ENCODE data around the gene ARHGAP10. TPM values are rescaled to one million over a fixed set of nuclear protein-coding genes. Genes with fewer than 3 reads are reported as not detected.

ARHGAP10 gene
- total RNA-seq, 1 experiment from 2014 or later: 9.0 TPM

DNA sequence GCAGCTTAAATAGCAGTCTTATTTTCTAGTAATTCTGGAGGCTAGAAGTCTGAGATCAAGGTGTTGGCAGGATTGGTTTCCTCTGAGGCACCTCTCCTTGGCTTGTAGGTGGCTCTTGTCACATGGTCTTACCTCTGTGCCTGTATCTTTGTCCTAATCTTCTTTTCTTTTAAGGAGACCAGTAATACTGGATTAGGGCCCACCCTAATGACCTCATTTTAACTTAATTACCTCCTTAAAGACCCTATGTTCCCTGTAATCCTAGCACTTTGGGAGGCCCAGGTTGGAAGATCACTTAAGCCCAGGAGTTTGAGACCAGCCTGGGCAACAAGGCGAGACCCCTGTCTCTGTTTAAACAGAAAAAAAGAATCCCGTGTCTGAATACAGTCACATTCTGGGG, 38.9 kb downstream of the ARHGAP10 start:
- Histone ChIP-seq H2AFZ (ENCODE audit: low read length) (no peak overlapping the region), H4K20me1 (ENCODE audit: low read length) (no peaks in the 10 kb centered on the region), H3F3A (ENCODE audit: low read length, unreplicated experiment) (no peaks in the 10 kb centered on the region), H3K79me2 (ENCODE audit: low read length) (peaks cover 13% of the 10 kb centered on the region; the same call in 1 of the 2 replicates), H3K4me2 (ENCODE audit: low read length) (no peak overlapping the region), H3K9ac (ENCODE audit: low read length) (no peak overlapping the region), H3K9me2 (replicated peaks; ENCODE audit: low read length) (no peaks in the 10 kb centered on the region), H3K9me3 (ENCODE audit: low read length) (no peaks in the 10 kb centered on the region), H3K27me3 (ENCODE audit: low read length) (no peaks in the 10 kb centered on the region), H3K27ac (ENCODE audit: low read length) (no peak overlapping the region), H3K36me3 (ENCODE audit: low read depth, low read length) (no peaks in the 10 kb centered on the region), H3K4me3 (ENCODE audit: low read length) (no peak overlapping the region), H3K4me1 (ENCODE audit: insufficient read depth, low read length) (peaks cover 42% of the 10 kb centered on the region)
- POLR2A ChIA-PET (ENCODE audit: unreplicated experiment): no interaction called here
- TF ChIP-seq, protein P1, sequence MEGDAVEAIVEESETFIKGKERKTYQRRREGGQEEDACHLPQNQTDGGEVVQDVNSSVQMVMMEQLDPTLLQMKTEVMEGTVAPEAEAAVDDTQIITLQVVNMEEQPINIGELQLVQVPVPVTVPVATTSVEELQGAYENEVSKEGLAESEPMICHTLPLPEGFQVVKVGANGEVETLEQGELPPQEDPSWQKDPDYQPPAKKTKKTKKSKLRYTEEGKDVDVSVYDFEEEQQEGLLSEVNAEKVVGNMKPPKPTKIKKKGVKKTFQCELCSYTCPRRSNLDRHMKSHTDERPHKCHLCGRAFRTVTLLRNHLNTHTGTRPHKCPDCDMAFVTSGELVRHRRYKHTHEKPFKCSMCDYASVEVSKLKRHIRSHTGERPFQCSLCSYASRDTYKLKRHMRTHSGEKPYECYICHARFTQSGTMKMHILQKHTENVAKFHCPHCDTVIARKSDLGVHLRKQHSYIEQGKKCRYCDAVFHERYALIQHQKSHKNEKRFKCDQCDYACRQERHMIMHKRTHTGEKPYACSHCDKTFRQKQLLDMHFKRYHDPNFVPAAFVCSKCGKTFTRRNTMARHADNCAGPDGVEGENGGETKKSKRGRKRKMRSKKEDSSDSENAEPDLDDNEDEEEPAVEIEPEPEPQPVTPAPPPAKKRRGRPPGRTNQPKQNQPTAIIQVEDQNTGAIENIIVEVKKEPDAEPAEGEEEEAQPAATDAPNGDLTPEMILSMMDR (conservative IDR thresholded peaks at IDR 0.05; ENCODE audit: low read depth, low read length): no peak
- TF ChIP-seq EZH2 (IDR thresholded peaks at IDR 0.05; ENCODE audit: low read length, unreplicated experiment) (no peak), EZH2phosphoT487 (IDR thresholded peaks at IDR 0.05; ENCODE audit: borderline replicate concordance, low read length) (no peak)
- DNase-seq (no peak), ATAC-seq (no peak)
- CTCF ChIA-PET: no interaction called here
- no TSS peak for BruUV-seq (replicated peaks)
- intact Hi-C loops (cut with micrococcal nuclease): loop anchor here (5.0 kb wide), 1 partner anchor 96 kb away; no protein-coding TSS in a partner anchor

DNA sequence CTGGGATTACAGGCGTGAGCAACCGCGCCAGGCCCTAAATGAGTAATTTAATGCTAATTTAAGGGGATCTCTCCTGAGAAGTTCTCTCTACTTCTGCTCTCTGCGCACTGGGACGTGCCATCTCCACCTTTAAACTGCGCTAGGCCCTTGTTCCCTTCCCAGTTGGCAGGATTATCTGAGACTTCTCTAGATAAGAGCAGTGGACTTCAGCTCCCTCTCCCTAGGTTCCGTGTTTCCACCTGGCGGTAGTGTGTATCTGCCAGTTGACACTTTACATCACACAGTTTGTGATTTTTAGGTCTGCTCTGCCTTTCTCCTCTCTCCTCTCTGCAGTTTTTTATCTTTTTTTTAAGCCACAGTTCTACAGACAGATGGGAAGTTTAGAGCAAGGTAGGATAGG, 40.2 kb downstream of the ARHGAP10 start:
- Histone ChIP-seq H3K4me2 (ENCODE audit: low read length) (peak overlapping the region; percentile 35; the same call in 1 of the 2 replicates), H3K9ac (ENCODE audit: low read length) (peak overlapping the region; percentile 28; the same call in 1 of the 2 replicates), H2AFZ (ENCODE audit: low read length) (no peak overlapping the region), H3K36me3 (ENCODE audit: low read depth, low read length) (no peaks in the 10 kb centered on the region), H3K27ac (ENCODE audit: low read length) (peak overlapping the region; percentile 62), H3K27me3 (ENCODE audit: low read length) (no peaks in the 10 kb centered on the region), H3K9me3 (ENCODE audit: low read length) (no peaks in the 10 kb centered on the region), H3K79me2 (ENCODE audit: low read length) (peaks cover 19% of the 10 kb centered on the region; the same call in 1 of the 2 replicates), H4K20me1 (ENCODE audit: low read length) (no peaks in the 10 kb centered on the region), H3K9me2 (replicated peaks; ENCODE audit: low read length) (no peaks in the 10 kb centered on the region), H3K4me1 (ENCODE audit: insufficient read depth, low read length) (peaks cover 43% of the 10 kb centered on the region), H3F3A (ENCODE audit: low read length, unreplicated experiment) (no peaks in the 10 kb centered on the region), H3K4me3 (ENCODE audit: low read length) (no peak overlapping the region)
- ATAC-seq: no peak
- no peak for DNase-seq
- no TSS peak for BruUV-seq (replicated peaks)
- ChIA-PET CTCF (no interaction called here), POLR2A (ENCODE audit: unreplicated experiment) (interaction anchor here (0.7 kb wide), 1 partner anchor 18 kb away, joined by 3 read pairs; no protein-coding TSS in a partner anchor)
- TF ChIP-seq, protein P1 (conservative IDR thresholded peaks at IDR 0.05; ENCODE audit: low read depth, low read length): no peak
- TF ChIP-seq EZH2 (IDR thresholded peaks at IDR 0.05; ENCODE audit: low read length, unreplicated experiment): no peak
- TF ChIP-seq EZH2phosphoT487 (IDR thresholded peaks at IDR 0.05; ENCODE audit: borderline replicate concordance, low read length): no peak
- intact Hi-C loops (cut with micrococcal nuclease): loop anchor here (5.0 kb wide), 1 partner anchor 95 kb away; no protein-coding TSS in a partner anchor

DNA sequence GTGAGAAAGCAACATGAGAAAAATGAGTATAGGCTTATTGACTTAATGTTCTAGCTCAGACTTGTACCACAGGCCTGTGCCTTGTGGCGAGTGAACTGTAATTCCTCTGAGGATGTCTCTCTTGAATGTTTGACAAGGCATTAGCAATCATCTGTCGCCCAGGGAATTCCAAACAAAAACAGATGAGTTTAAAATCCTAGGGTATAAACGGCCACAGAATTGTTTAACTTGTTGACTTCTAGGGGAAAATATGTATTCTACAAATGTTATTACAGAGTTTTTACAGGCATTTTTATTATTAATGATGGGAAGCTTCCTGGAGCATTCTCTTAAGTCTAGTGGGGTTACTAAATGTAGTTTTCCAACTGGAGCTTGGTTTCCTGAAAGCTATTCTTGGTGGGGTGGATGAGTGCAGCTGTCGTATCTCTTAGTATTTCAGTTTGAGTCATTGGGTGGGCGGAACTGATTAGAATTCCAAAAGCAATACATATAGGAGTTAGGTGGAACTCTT, 40.6 kb downstream of the ARHGAP10 start:
- ATAC-seq (peak; percentile 48), DNase-seq (peak; percentile 54)
- Histone ChIP-seq H3K4me1 (ENCODE audit: insufficient read depth, low read length) (peaks cover 47% of the 10 kb centered on the region), H2AFZ (ENCODE audit: low read length) (no peak overlapping the region), H3K4me3 (ENCODE audit: low read length) (no peak overlapping the region), H3K9me3 (ENCODE audit: low read length) (no peaks in the 10 kb centered on the region), H3F3A (ENCODE audit: low read length, unreplicated experiment) (no peaks in the 10 kb centered on the region), H4K20me1 (ENCODE audit: low read length) (no peaks in the 10 kb centered on the region), H3K9ac (ENCODE audit: low read length) (peak overlapping the region; percentile 28; the same call in 1 of the 2 replicates), H3K36me3 (ENCODE audit: low read depth, low read length) (no peaks in the 10 kb centered on the region), H3K79me2 (ENCODE audit: low read length) (peaks cover 16% of the 10 kb centered on the region; the same call in 1 of the 2 replicates), H3K4me2 (ENCODE audit: low read length) (peak overlapping the region; percentile 35; the same call in 1 of the 2 replicates), H3K27me3 (ENCODE audit: low read length) (no peaks in the 10 kb centered on the region), H3K9me2 (replicated peaks; ENCODE audit: low read length) (no peaks in the 10 kb centered on the region), H3K27ac (ENCODE audit: low read length) (peak overlapping the region; percentile 62)
- no TSS peak for BruUV-seq (replicated peaks)
- intact Hi-C loops (cut with micrococcal nuclease): loop anchor here (5.0 kb wide), 1 partner anchor 95 kb away; no protein-coding TSS in a partner anchor
- ChIA-PET CTCF (no interaction called here), POLR2A (ENCODE audit: unreplicated experiment) (interaction anchor here (0.7 kb wide), 1 partner anchor 18 kb away, joined by 3 read pairs; no protein-coding TSS in a partner anchor)
- no peak for TF ChIP-seq EZH2phosphoT487 (IDR thresholded peaks at IDR 0.05; ENCODE audit: borderline replicate concordance, low read length)
- no peak for TF ChIP-seq EZH2 (IDR thresholded peaks at IDR 0.05; ENCODE audit: low read length, unreplicated experiment)
- TF ChIP-seq, protein P1 (conservative IDR thresholded peaks at IDR 0.05; ENCODE audit: low read depth, low read length): no peak
